ENCODE data around the gene RCSD1.

GRCh38 chr1:167618789-167619188 lies 11.2 kb upstream of the RCSD1 start:
- TF ChIP-seq CTCF (IDR thresholded peaks at IDR 0.05; ENCODE audit: poor library complexity) (no peak), EZH2 (IDR thresholded peaks at IDR 0.05; ENCODE audit: borderline replicate concordance) (no peak), EZH2phosphoT487 (IDR thresholded peaks at IDR 0.05; ENCODE audit: low read depth, severe bottlenecking, unreplicated experiment) (no peak)

Measured in hepatocyte (in vitro differentiated cells).